ENCODE measurements around the gene BLOC1S4.

DNA sequence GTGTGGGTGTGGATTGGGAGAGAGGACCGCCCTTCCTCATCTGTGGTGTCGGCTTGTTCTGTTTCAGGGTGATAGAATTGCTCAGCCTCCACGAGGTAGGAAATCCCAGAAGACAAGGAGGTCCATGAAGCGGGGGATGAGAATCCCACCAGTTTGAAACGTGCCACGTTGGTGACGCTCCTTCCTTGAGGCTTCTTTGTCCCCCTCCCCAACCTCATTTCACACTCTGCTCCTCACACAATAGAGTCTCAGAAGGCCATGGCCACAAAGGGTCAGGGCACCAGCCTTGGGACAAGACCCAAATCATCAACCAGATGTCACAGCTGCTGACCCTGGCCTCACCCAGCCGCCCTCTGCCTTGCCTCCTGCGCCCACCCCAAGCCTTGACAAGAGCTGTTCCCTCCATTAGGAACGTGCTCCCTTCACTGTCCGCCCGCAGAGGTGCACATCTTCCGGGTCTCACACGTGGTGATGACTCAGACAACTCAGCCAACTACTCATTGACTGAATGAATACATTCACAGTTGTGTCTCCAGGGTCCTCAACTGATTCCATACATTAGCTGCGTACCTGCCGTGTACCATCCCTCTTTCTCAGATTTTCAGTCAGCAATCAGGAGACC, 18.3 kb downstream of the BLOC1S4 start:
- TF ChIP-seq CTCF (IDR thresholded peaks at IDR 0.05) (no peak), EZH2 (IDR thresholded peaks at IDR 0.05; ENCODE audit: borderline replicate concordance, insufficient read depth, low read depth, low read length, poor library complexity, severe bottlenecking) (no peak)
